WTC11 (cell line): ENCODE results near the gene B9D2. TPM values are rescaled to one million over a fixed set of nuclear protein-coding genes. Genes with fewer than 3 reads are reported as not detected.

Experiments used
- ATAC-seq: fragments of 200-7000 bp; cut with Tn5 transposase; 2 replicates; pipeline ENCODE4 v1.10.0; 2021; ENCODE audit warnings: mild to moderate bottlenecking, moderate library complexity
- CTCF ChIA-PET: fragments of 300-600 bp; sonication (Branson Sonifier 250); formaldehyde crosslinking; loops from one replicate; lab custom pipeline; 2021; ENCODE audit warnings: antibody characterized with exemption; lab: Charles Lee
- POLR2A ChIA-PET: fragments of 350-600 bp; sonication (Branson Sonifier 250); formaldehyde crosslinking; loops from one replicate; lab custom pipeline; 2021; ENCODE audit warnings: antibody characterized with exemption; lab: Charles Lee
- DNase-seq: peaks from one replicate; pipeline ENCODE4 v3.0.0; 2021; ENCODE audit warnings: low spot score
- H3K27ac Mint-ChIP-seq: 2 replicates; pipeline ENCODE4 v1.8.0; 2021; ENCODE audit warnings: mixed read lengths
- H3K27me3 Mint-ChIP-seq: 2 replicates; pipeline ENCODE4 v1.8.0; 2021; ENCODE audit warnings: low read depth, mild to moderate bottlenecking, moderate library complexity, mixed read lengths
- H3K36me3 Mint-ChIP-seq: 2 replicates; pipeline ENCODE4 v1.8.0; 2021; ENCODE audit warnings: mixed read lengths
- H3K4me1 Mint-ChIP-seq: 2 replicates; pipeline ENCODE4 v1.8.0; 2022; ENCODE audit warnings: mixed read lengths
- H3K4me3 Mint-ChIP-seq: 2 replicates; pipeline ENCODE4 v1.8.0; 2021; ENCODE audit warnings: mild to moderate bottlenecking, moderate library complexity, mixed read lengths
- H3K9me3 Mint-ChIP-seq: 2 replicates; pipeline ENCODE4 v1.8.0; 2021; ENCODE audit warnings: mixed read lengths
- ATF1 ChIP-seq: sonication (generic); formaldehyde crosslinking; IDR thresholded peaks from 2 replicates; pipeline ENCODE4 v1.8.1; 2023; ENCODE audit warnings: mild to moderate bottlenecking, moderate library complexity, missing genetic modification reagents
- E2F5 ChIP-seq: sonication (generic); formaldehyde crosslinking; IDR thresholded peaks from 2 replicates; pipeline ENCODE4 v1.8.1; 2022; ENCODE audit warnings: mild to moderate bottlenecking, moderate library complexity, missing genetic modification reagents
- FOXK1 ChIP-seq: sonication (generic); formaldehyde crosslinking; IDR thresholded peaks from 2 replicates; pipeline ENCODE4 v1.8.0; 2022; ENCODE audit warnings: mild to moderate bottlenecking, moderate library complexity, missing genetic modification reagents
- JUN ChIP-seq: sonication (generic); formaldehyde crosslinking; IDR thresholded peaks from 2 replicates; pipeline ENCODE4 v1.8.0; 2023; ENCODE audit warnings: mild to moderate bottlenecking, missing genetic modification reagents
- NFATC4 ChIP-seq: fragments of 250-450 bp; sonication (Bioruptor Pico); IDR thresholded peaks from 2 replicates; pipeline ENCODE4 v1.9.0; 2021; ENCODE audit warnings: mild to moderate bottlenecking
- NR3C1 ChIP-seq: sonication (generic); formaldehyde crosslinking; conservative IDR thresholded peaks from 2 replicates; pipeline ENCODE4 v1.8.1; 2023; ENCODE audit warnings: low read depth, mild to moderate bottlenecking, missing genetic modification reagents
- SMAD4 ChIP-seq: sonication (generic); formaldehyde crosslinking; IDR thresholded peaks from 2 replicates; pipeline ENCODE4 v1.8.0; 2022; ENCODE audit warnings: mild to moderate bottlenecking, missing genetic modification reagents
- TEAD4 ChIP-seq: sonication (generic); formaldehyde crosslinking; IDR thresholded peaks from 2 replicates; pipeline ENCODE4 v1.8.0; 2022; ENCODE audit warnings: mild to moderate bottlenecking, missing genetic modification reagents
- ZBTB43 ChIP-seq: sonication (generic); formaldehyde crosslinking; IDR thresholded peaks from 2 replicates; pipeline ENCODE4 v1.8.1; 2023; ENCODE audit warnings: mild to moderate bottlenecking, missing genetic modification reagents
- ZNF232 ChIP-seq: sonication (generic); formaldehyde crosslinking; IDR thresholded peaks from 2 replicates; pipeline ENCODE4 v1.8.0; 2022; ENCODE audit warnings: mild to moderate bottlenecking, missing genetic modification reagents
- ZNF396 ChIP-seq: fragments of 250-450 bp; sonication (Bioruptor Pico); IDR thresholded peaks from 2 replicates; pipeline ENCODE4 v1.8.0; 2021; ENCODE audit warnings: mild to moderate bottlenecking, moderate library complexity, borderline replicate concordance
- ZNF423 ChIP-seq: fragments of 250-450 bp; sonication (Bioruptor Pico); IDR thresholded peaks from 2 replicates; pipeline ENCODE4 v2.1.2; 2022; ENCODE audit warnings: mild to moderate bottlenecking, moderate library complexity
- total RNA-seq: library from RNA; stranded (reverse); gene quantifications from 3 replicates; pipeline ENCODE4 v1.2.3, GENCODE V29; 2021
- TF ChIP-seq, protein P1 (sequence below): sonication (generic); formaldehyde crosslinking; IDR thresholded peaks from 2 replicates; pipeline ENCODE4 v1.8.1; 2023; ENCODE audit warnings: mild to moderate bottlenecking, moderate library complexity, missing genetic modification reagents
- TF ChIP-seq, protein P2 (sequence below): fragments of 250-450 bp; sonication (Bioruptor Pico); conservative IDR thresholded peaks from 2 replicates; pipeline ENCODE4 v1.9.0; 2021; ENCODE audit warnings: mild to moderate bottlenecking
- TF ChIP-seq, protein P3 (sequence below): sonication (generic); formaldehyde crosslinking; IDR thresholded peaks from 2 replicates; pipeline ENCODE4 v1.8.0; 2022; ENCODE audit warnings: mild to moderate bottlenecking, missing genetic modification reagents
- TF ChIP-seq, protein P4 (sequence below): sonication (generic); formaldehyde crosslinking; IDR thresholded peaks from 2 replicates; pipeline ENCODE4 v1.8.1; 2023; ENCODE audit warnings: mild to moderate bottlenecking, missing genetic modification reagents
- TF ChIP-seq, protein P5 (sequence below): fragments of 200-600 bp; IDR thresholded peaks from 2 replicates; pipeline ENCODE4 v1.8.0; 2022; ENCODE audit warnings: antibody characterized with exemption

The B9D2 gene
- total RNA-seq, 1 experiment from 2014 or later: 4.7 TPM

- POLR2A ChIA-PET: no interaction called here
- CTCF ChIA-PET: no interaction called here
- ATAC-seq: no peak
- DNase-seq: no peak
- TF ChIP-seq, protein P1, sequence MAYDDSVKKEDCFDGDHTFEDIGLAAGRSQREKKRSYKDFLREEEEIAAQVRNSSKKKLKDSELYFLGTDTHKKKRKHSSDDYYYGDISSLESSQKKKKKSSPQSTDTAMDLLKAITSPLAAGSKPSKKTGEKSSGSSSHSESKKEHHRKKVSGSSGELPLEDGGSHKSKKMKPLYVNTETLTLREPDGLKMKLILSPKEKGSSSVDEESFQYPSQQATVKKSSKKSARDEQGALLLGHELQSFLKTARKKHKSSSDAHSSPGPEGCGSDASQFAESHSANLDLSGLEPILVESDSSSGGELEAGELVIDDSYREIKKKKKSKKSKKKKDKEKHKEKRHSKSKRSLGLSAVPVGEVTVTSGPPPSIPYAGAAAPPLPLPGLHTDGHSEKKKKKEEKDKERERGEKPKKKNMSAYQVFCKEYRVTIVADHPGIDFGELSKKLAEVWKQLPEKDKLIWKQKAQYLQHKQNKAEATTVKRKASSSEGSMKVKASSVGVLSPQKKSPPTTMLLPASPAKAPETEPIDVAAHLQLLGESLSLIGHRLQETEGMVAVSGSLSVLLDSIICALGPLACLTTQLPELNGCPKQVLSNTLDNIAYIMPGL (CRISPR knock-in tag): no peak
- no peak for TF ChIP-seq ZBTB43 (CRISPR knock-in tag)
- Mint-ChIP-seq H3K4me1 (peaks cover 12% of the 10 kb centered on the region), H3K4me3 (no peak overlapping the region), H3K9me3 (no peaks in the 10 kb centered on the region), H3K27me3 (no peaks in the 10 kb centered on the region; the same call in 1 of the 2 replicates), H3K27ac (peak overlapping the region; percentile 29; the same call in 1 of the 2 replicates), H3K36me3 (no peaks in the 10 kb centered on the region; the same call in 1 of the 2 replicates)
Measured at GRCh38 chr19:41411968-41412265, 48.0 kb upstream of the B9D2 start.

DNA sequence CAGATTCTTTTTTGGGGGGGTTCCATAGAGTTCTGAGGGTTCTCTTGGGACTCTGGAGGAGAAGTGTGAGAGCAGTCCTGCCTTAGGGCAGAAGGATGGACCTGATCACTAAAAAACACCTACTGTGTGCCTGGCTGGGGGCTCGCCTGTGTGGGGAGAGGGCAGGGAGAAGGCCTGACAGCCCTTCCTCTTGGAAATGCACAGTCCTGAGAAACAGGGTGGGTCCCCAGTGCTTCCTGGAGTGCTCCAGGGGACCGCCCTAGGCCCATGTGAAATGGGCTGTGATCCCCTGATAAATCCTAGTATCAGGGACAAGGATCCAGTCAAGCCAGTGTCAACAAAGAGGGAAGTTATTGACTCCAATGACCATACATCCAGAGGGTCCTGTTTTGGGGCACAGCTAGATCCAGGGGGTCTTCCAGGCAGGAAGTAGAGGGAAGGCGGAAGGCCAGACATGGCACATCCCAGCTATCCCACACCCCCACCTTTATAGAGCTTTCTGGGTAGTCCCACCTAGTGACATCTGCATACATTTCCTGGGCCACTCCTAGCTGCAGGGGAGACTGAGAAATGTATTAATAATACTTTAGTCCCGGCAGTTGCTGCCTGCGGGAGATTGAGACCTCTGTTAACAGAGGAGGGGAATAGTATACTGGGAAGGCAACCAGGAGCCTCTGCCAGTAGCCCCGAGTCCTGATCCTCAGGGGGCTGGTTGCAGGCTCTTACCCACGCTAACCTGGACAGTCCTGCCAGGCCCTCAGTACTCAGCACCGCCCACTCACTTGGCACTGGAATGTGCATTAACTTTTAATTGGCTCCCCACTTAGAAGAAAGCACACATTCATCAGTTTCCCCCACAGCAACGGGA, 47.4 kb upstream of the B9D2 start:
- POLR2A ChIA-PET: no interaction called here
- no peaks in the 10 kb centered on the region for H3K9me3 Mint-ChIP-seq
- DNase-seq (no peak), ATAC-seq (no peak)
- CTCF ChIA-PET: no interaction called here
- TF ChIP-seq NR3C1: no peak
- no peak for TF ChIP-seq NFATC4
- TF ChIP-seq E2F5 (CRISPR knock-in tag): no peak
- TF ChIP-seq ZNF423 (CRISPR knock-in tag): no peak
- TF ChIP-seq SMAD4 (CRISPR knock-in tag): no peak
- TF ChIP-seq, protein P2, sequence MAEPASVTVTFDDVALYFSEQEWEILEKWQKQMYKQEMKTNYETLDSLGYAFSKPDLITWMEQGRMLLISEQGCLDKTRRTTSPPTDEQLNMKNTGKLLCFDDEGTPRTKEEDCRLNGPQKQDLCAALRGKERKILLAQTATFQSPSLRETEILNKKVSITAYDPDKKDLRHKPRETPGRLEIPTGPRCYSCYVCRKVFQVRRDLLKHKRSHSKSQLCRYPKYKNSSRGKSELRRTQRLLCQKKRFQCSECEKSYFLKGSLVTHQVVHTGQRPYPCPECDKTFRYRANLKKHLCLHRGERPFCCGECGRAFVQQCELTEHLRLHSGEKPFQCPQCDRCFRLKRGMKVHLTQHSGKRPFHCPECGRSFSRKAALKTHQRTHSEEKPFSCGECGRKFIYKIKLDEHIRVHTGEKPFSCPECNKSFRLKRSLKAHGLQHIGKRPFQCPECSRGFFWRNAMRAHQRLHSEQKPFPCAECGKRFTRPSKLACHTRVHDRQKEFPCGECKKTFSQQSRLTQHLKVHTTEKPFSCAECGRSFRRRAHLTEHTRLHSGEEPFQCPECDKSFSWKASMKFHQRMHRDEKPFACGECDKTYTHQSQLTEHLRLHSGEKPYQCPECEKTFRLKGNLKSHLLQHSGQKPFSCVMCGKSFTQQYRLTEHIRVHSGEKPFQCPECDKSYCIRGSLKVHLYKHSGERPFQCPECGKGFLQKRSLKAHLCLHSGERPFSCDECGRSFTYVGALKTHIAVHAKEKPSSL (CRISPR knock-in tag): no peak
- TF ChIP-seq, protein P3, sequence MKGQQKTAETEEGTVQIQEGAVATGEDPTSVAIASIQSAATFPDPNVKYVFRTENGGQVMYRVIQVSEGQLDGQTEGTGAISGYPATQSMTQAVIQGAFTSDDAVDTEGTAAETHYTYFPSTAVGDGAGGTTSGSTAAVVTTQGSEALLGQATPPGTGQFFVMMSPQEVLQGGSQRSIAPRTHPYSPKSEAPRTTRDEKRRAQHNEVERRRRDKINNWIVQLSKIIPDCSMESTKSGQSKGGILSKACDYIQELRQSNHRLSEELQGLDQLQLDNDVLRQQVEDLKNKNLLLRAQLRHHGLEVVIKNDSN (CRISPR knock-in tag): no peak
- TF ChIP-seq TEAD4 (CRISPR knock-in tag): no peak
- no peaks in the 10 kb centered on the region; the same call in 1 of the 2 replicates for H3K27me3 Mint-ChIP-seq
- H3K4me3 Mint-ChIP-seq: no peak overlapping the region
- no peaks in the 10 kb centered on the region; the same call in 1 of the 2 replicates for H3K36me3 Mint-ChIP-seq
- peaks cover 13% of the 10 kb centered on the region for H3K4me1 Mint-ChIP-seq
- no peak overlapping the region for H3K27ac Mint-ChIP-seq

- ATAC-seq (no peak), DNase-seq (no peak)
- no peaks in the 10 kb centered on the region for H3K9me3 Mint-ChIP-seq
- ChIA-PET POLR2A (no interaction called here), CTCF (interaction anchor here (3.8 kb wide), 1 partner anchor 38 kb away, joined by 24 read pairs; no protein-coding TSS in a partner anchor)
- H3K27me3 Mint-ChIP-seq: no peaks in the 10 kb centered on the region; the same call in 1 of the 2 replicates
- no peak overlapping the region for H3K4me3 Mint-ChIP-seq
- no peaks in the 10 kb centered on the region for H3K36me3 Mint-ChIP-seq
- no peak overlapping the region for H3K27ac Mint-ChIP-seq
- peaks cover 13% of the 10 kb centered on the region for H3K4me1 Mint-ChIP-seq
- TF ChIP-seq SMAD4 (CRISPR knock-in tag) (no peak), JUN (no peak), ZNF232 (CRISPR knock-in tag) (no peak), FOXK1 (CRISPR knock-in tag) (no peak), ATF1 (CRISPR knock-in tag) (no peak), ZNF396 (CRISPR knock-in tag) (no peak), E2F5 (CRISPR knock-in tag) (no peak), NR3C1 (no peak)
- TF ChIP-seq, protein P4, sequence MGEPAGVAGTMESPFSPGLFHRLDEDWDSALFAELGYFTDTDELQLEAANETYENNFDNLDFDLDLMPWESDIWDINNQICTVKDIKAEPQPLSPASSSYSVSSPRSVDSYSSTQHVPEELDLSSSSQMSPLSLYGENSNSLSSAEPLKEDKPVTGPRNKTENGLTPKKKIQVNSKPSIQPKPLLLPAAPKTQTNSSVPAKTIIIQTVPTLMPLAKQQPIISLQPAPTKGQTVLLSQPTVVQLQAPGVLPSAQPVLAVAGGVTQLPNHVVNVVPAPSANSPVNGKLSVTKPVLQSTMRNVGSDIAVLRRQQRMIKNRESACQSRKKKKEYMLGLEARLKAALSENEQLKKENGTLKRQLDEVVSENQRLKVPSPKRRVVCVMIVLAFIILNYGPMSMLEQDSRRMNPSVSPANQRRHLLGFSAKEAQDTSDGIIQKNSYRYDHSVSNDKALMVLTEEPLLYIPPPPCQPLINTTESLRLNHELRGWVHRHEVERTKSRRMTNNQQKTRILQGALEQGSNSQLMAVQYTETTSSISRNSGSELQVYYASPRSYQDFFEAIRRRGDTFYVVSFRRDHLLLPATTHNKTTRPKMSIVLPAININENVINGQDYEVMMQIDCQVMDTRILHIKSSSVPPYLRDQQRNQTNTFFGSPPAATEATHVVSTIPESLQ (CRISPR knock-in tag): no peak
- TF ChIP-seq, protein P5, sequence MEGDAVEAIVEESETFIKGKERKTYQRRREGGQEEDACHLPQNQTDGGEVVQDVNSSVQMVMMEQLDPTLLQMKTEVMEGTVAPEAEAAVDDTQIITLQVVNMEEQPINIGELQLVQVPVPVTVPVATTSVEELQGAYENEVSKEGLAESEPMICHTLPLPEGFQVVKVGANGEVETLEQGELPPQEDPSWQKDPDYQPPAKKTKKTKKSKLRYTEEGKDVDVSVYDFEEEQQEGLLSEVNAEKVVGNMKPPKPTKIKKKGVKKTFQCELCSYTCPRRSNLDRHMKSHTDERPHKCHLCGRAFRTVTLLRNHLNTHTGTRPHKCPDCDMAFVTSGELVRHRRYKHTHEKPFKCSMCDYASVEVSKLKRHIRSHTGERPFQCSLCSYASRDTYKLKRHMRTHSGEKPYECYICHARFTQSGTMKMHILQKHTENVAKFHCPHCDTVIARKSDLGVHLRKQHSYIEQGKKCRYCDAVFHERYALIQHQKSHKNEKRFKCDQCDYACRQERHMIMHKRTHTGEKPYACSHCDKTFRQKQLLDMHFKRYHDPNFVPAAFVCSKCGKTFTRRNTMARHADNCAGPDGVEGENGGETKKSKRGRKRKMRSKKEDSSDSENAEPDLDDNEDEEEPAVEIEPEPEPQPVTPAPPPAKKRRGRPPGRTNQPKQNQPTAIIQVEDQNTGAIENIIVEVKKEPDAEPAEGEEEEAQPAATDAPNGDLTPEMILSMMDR: no peak
Measured at GRCh38 chr19:41410336-41411054, 46.5 kb upstream of the B9D2 start.
